CD4-positive, alpha-beta T cell treated with Interleukin-21 for 1 hour (primary cell): Measurements from ENCODE around the gene AMZ1.
"Not testable (repeated sequence)": the region's sequence is repeated elsewhere in the genome, so short reads cannot be mapped to it uniquely, and the experiment has no call there.

ENCODE experiments used
- DNase-seq: peaks from one replicate; pipeline ENCODE4 v3.0.0-alpha.2; 2020

Gene AMZ1

DNA sequence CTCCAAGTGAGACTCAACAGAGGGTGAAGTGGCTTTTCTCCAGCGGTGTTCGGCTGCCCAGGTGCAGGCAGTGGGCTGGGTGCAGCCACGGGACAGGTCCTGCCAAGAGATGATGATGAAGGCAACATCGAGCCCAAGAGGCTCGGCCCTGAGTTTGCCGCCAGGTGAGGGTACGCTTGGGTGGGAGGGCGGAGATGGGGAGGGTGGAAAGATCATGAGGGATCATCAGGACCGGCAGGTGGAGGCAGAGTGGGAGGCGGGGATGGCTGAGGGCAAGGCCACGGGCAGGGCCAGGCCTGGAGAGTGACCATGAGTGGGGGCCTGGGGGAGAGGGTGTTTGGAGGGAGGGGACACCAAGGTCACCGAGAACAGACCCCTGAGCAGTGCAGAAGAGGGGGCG is 17.8 kb upstream of the AMZ1 start:
- DNase-seq = no peak

DNA sequence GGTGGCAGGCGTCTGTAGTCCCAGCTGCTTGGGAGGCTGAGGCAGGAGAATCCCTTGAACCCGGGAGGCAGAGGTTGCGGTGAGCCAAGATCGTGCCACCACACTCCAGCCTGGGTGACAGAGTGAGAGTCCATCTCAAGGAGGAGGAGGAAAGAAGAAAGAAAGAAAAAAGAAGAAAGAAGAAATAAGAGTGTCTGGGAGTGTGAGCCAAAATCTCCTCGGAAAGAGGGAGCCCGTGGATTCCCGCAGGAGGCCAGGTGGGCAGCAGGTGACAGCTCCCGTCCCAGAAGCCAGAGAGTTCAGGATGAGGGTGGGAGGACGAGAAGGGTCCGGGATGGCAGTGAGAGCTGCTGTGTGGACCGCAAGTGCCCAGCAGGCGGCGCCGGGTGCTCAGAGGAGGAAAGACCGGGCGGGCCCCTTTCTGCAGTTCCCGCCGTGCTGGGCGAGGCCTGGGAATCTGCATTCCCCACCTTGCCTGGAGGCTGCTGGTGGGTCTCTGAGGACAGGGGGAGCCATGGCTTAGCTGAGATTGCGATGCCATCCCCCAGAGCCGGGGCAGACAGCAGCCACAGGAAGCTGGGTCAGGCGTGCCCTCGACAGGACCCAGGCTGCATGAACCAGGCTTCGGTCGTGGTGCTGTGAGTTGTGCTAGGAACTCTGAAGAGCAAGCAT is 17.1 kb upstream of the AMZ1 start:
- DNase-seq = peak; percentile 67

DNA sequence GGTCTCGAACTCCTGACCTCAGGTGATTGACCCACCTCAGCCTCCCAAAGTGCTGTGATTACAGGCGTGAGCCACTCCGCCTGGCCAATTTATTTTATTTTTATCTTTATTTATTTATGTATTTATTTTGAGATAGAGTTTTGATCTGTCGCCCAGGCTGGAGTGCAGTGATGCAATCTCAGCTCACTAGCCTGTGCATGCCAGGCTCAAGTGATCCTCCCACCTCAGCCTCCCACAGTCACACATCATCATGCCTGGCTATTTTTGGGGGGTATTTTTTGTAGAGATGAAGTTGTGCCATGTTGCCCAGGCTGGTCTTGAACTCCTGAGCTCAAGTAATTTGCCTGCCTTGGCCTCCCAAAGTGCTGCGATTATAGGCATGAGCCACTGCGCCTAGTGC is 14.8 kb upstream of the AMZ1 start:
- not testable (repeated sequence) for DNase-seq

DNA sequence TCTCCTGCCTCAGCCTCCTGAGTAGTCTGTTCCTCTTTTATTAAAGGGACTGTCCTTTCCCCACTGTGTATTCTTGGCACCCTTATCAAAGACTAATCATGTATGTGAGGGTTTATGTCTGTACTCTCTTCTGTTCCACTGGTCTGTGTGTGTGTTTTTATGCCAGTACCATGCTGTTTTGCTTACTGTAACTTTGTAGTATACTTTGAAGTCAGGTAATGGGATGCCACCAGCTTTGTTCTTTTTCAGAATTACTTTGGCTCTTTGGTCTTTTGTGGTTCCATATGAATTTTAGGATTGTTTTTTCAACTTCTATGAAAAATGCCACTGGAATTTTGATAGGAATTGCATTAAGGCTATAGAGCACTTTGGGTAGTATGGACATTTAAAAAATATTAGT is 14.1 kb upstream of the AMZ1 start:
- DNase-seq = no peak

GRCh38 chr7:2675256-2675764 is 12.7 kb upstream of the AMZ1 start:
- no peak for DNase-seq

GRCh38 chr7:2676576-2676975 is 11.4 kb upstream of the AMZ1 start:
- not testable (repeated sequence) for DNase-seq

- DNase-seq = not testable (repeated sequence)
Measured at GRCh38 chr7:2678454-2678853, 9.5 kb upstream of the AMZ1 start.

- not testable (repeated sequence) for DNase-seq
Measured at GRCh38 chr7:2679135-2680127, 8.6 kb upstream of the AMZ1 start.

- DNase-seq = no peak
Measured at GRCh38 chr7:2680256-2680655, 7.7 kb upstream of the AMZ1 start.

- DNase-seq = peak; percentile 54
Measured at GRCh38 chr7:2680792-2681490, 7.1 kb upstream of the AMZ1 start.

DNA sequence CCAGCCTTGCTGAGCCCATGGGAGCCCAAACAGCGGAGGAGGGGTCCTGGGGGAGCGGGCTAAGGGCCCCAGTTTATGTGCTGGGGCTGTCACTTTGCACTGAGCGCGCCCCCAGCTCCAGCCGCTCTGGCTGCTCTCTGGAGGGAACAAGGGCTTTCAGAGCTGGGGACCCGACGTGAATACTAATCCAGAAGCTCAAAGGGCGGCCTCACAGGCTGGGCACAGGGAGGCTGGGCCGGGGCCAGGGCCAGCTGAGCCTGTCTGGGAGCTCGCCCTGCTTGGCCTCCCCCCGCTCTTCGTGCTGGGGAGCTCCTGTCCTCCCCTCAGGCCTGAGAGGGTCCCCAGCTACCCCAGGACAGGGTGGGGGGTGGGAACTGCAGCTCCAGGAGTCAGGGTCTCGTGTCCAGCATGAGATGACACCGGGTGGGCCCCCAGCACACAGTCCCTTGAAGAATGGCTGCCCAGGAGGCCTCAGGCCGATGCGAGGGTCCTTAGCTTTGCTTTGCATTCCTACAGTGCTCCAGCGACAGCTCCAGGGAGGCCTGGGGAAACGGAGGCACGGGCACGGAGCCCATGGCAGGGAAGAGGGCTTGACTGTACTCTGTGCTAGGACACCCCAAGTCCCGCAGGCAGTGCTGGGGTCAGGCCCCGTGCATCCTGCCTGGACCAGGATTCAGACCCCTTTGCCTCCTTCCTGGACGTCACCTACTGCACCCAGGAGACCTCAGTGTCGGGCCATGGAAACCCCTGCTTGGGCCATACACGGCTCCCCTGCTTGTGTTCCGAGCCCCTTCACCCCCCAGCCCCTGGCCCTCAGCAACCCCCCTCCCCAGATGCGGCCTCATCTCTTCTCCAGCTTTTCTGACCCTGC is 5.8 kb upstream of the AMZ1 start:
- no peak for DNase-seq

- DNase-seq = no peak
Measured at GRCh38 chr7:2684501-2684900, 3.5 kb upstream of the AMZ1 start.

DNA sequence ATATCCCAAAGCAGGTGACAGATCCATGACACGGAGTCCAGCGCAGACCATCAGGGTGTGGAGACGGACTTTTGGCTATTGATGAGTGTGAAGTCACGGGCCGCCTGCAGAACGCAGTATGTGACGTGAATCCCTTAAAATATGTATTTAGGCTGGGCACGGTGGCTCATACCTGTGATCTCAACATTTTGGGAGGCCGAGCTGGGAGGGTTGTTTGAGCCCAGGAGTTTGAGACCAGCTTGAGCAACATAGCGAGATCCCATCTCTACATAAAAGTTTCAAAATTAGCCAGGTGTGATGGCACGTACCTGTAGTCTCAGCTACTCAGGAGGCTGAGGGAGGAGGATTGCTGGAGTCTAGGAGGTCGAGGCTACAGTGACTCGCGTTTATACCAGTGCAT is 1.9 kb upstream of the AMZ1 start:
- no peak for DNase-seq

DNA sequence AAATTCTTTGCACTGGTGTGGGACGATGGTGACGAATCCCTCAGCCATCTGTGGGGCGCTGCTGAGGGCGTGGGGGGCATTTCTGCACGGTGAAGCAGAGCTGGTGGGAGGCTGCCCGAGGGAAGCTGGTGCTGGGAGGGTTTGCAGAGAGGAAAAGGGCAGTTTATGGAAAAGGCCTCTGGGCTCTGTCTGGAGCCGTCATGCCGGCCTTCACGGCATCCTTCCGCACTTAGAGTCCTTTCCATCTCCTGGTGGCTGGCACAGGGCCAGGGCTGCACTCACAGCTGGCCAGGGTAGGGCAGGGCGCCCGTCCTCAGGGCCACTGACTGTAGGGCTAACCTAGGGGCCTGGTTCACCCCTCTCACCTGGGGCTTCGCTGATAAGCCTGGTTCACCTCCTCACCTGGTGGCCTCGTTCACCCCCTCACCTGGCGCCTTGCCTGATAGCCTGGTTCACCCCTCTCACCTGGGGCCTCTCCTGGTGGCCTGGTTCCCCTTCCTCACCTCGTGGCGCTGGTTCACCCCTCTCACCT is 598 bp upstream of the AMZ1 start:
- no peak for DNase-seq

DNA sequence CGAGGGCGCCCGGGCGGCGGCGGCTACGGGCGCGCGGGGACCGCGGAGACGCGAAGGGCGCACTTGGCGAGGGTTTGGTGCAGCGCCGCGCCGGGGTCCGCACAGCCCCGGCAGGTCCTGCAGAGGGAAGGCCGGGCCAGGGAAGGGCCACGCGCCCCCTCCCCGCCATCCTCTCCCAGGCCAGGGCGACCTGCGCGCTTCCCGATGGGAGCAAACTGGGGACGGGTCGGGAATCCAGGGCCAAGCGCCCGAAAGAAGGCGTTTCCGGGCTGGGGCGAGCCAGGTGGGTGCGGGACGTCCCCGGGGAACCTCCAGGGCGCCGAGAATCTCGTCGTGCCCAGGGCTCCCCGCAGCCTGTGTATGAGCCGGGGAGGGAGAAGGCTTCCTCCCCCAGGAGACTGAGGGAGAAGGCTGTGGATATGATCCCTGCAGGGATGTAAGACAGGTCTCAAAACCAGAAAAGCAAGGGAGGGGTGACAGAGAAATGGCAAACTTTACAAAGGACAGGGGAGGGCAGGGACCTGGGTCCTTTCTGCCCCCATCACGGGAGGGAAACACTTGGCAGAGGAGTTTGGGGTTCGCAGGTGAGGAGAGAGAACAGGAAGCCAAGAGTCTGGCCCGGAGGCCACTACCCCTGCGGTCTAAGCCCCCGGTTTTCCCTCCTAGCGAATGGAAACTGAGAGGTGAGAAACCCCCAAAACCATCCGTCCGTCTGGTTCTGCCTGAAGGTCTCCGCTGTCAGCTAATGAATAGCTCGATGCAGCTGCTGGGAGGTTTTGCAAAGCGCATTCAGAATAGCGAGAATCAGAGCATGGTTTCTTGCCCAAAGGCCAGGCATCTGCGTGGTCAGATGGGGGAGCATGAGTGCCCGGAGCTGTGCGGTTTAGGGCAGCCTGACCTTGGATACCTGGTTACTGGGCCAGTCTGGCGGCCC is 674 bp downstream of the AMZ1 start:
- no peak for DNase-seq

DNA sequence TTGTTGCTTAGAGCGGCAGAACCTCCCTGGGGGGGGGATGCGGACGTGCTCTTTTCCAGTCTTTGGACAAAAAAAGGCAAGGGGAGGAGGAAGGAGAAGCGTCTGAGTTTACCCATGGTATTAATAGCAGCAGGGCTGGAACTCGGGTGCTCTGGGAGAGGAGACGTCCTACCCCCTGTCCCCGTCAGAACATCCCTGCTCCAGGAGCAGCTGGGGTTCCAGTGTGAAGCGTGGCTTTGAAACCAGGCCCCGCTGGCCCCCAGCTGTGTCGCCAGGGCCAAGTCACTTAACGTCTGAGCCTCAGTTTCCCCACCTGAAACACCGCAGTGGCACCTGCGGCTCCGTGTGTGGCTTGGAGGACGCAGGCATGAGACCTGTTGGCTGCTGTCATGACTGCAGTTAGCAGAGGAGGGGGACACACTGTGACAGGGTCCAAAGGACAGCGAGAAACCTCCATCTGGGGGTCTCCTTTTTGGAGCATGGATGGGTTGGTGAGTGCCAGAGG is 1.4 kb downstream of the AMZ1 start:
- DNase-seq = no peak

DNA sequence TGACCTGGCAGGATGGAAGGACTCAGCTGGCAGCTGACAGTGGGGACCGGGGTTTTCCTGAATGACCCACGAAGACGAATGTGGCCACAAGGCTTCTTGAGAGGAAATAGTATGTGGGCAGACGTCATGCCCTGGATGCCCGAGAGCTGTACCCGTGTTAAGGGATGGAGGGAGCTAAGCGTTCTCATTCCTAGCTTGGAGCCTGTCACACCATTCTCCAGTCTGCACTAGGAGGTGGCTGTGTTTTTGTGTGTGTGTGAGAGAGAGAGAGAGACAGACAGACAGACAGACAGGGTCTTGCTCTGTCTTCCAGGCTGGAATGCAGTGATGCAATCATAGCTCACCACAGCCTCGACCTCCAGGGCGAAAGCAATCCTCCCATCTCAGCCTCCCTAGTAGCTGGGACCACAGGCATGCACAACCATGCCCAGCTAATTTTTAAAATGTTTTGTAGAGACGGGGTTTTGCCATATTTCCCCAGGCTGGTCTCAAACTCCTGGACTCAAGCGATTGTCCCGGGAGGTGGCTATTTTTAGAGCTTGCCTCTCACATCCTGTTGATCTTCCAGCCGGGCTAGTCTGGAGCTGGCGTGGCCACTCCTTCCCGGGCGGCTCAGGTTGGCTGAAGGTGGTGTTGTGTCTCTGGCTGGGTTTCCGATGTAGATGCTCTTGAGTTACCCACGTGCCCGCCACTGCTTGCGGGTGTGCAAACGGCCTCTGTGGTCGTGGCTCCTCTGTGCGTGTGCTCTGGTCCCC is 2.1 kb downstream of the AMZ1 start:
- DNase-seq = no peak

- DNase-seq = no peak
Measured at GRCh38 chr7:2691011-2691707, 3.2 kb downstream of the AMZ1 start.

DNA sequence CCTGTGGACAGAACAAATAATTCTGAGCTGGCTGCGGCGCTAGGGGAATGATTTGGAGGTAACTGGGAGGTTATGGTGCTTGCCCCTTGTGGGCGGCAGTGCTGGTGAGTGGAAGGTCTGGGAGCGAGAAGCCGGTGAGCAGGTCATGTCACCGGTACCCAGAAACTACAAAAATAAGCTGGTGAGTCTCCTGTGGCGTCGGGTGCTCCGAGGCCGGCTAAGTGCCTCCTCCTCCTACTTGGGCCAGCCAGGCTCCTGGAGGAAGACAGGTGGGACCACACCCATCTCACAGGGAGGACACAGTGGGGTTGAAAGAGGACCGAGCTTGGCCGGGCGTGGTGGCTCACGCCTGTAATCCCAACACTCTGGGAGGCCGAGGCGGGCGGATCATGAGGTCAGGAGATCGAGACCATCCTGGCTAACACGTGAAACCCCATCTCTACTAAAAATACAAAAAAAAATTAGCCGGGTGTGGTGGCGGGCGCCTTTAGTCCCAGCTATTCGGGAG is 4.0 kb downstream of the AMZ1 start:
- DNase-seq = not testable (repeated sequence)
